ENCODE measurements around the gene NPR3.

The NPR3 gene

GRCh38 chr5:32722957-32723356 is 11.8 kb downstream of the NPR3 start:
- Histone ChIP-seq H3K14ac (ENCODE audit: low read length in 2 of 2) (no peak overlapping the region), H3K4me1 (ENCODE audit: control insufficient read depth, insufficient read depth, low read depth, low read length) (no peaks in the 10 kb centered on the region), H2BK120ac (ENCODE audit: low read depth, low read length) (no peak overlapping the region), H3K9ac (ENCODE audit: low read length) (no peak overlapping the region), H4K8ac (ENCODE audit: low read length) (no peak overlapping the region), H3K27me3 (ENCODE audit: control insufficient read depth in 1 of 2, insufficient read depth in 1 of 2, low read length in 2 of 2) (no peaks in the 10 kb centered on the region), H3K4me3 (ENCODE audit: insufficient read depth in 1 of 2, low read depth in 1 of 2, low read length in 2 of 2) (no peak overlapping the region), H3K27ac (ENCODE audit: low read length, poor library complexity, severe bottlenecking) (no peak overlapping the region), H3K9me3 (ENCODE audit: control insufficient read depth, low read length) (peaks cover 15% of the 10 kb centered on the region), H2AFZ (ENCODE audit: low read depth, low read length) (no peak overlapping the region), H3K36me3 (ENCODE audit: control insufficient read depth in 1 of 2, insufficient read depth in 2 of 2, low read depth in 1 of 2, low read length in 2 of 2) (no peaks in the 10 kb centered on the region), H3K79me1 (replicated peaks; ENCODE audit: low read length, poor library complexity, severe bottlenecking) (no peaks in the 10 kb centered on the region), H3K18ac (ENCODE audit: low read depth in 1 of 2, low read length in 2 of 2) (no peak overlapping the region), H2BK12ac (ENCODE audit: low read length in 2 of 2) (no peak overlapping the region), H2BK5ac (ENCODE audit: low read depth, low read length, poor library complexity, severe bottlenecking) (no peak overlapping the region), H3K4me2 (ENCODE audit: low read length, poor library complexity, severe bottlenecking) (no peak overlapping the region), H3K23ac (ENCODE audit: low read length in 2 of 2) (no peak overlapping the region), H2AK5ac (ENCODE audit: low read length, severe bottlenecking) (no peak overlapping the region), H4K91ac (ENCODE audit: low read length) (no peak overlapping the region), H3K4ac (ENCODE audit: low read depth in 1 of 2, low read length in 2 of 2) (no peak overlapping the region), H2BK15ac (ENCODE audit: low read depth, poor library complexity, severe bottlenecking) (no peak overlapping the region)
- DNase-seq: no peak
- 86% methylated on average over 7 of the region's 7 CpGs for WGBS

GRCh38 chr5:32724526-32724925 is 13.4 kb downstream of the NPR3 start:
- H2AK5ac ChIP-seq (ENCODE audit: low read length, severe bottlenecking): no peak overlapping the region
- no peak overlapping the region for H2BK15ac ChIP-seq (ENCODE audit: low read depth, poor library complexity, severe bottlenecking)
- H2BK120ac ChIP-seq (ENCODE audit: low read depth, low read length): no peak overlapping the region
- no peak overlapping the region for H3K14ac ChIP-seq (ENCODE audit: low read length in 2 of 2)
- H3K4me1 ChIP-seq (ENCODE audit: control insufficient read depth, insufficient read depth, low read depth, low read length): no peaks in the 10 kb centered on the region
- H3K9ac ChIP-seq (ENCODE audit: low read length): no peak overlapping the region
- H3K4me3 ChIP-seq (ENCODE audit: insufficient read depth in 1 of 2, low read depth in 1 of 2, low read length in 2 of 2): no peak overlapping the region
- no peak overlapping the region for H3K27ac ChIP-seq (ENCODE audit: low read length, poor library complexity, severe bottlenecking)
- no peak overlapping the region for H2AFZ ChIP-seq (ENCODE audit: low read depth, low read length)
- no peaks in the 10 kb centered on the region for H3K27me3 ChIP-seq (ENCODE audit: control insufficient read depth in 1 of 2, insufficient read depth in 1 of 2, low read length in 2 of 2)
- H3K4ac ChIP-seq (ENCODE audit: low read depth in 1 of 2, low read length in 2 of 2): no peak overlapping the region
- H2BK12ac ChIP-seq (ENCODE audit: low read length in 2 of 2): peak overlapping the region in 1 of 2 experiments; percentile 28
- DNase-seq: no peak
- 87% methylated on average over 7 of the region's 7 CpGs for WGBS
- H3K9me3 ChIP-seq (ENCODE audit: control insufficient read depth, low read length): peaks cover 8% of the 10 kb centered on the region
- H3K18ac ChIP-seq (ENCODE audit: low read depth in 1 of 2, low read length in 2 of 2): no peak overlapping the region
- no peak overlapping the region for H3K4me2 ChIP-seq (ENCODE audit: low read length, poor library complexity, severe bottlenecking)
- H3K79me1 ChIP-seq (replicated peaks; ENCODE audit: low read length, poor library complexity, severe bottlenecking): no peaks in the 10 kb centered on the region
- no peak overlapping the region for H4K8ac ChIP-seq (ENCODE audit: low read length)
- no peak overlapping the region for H2BK5ac ChIP-seq (ENCODE audit: low read depth, low read length, poor library complexity, severe bottlenecking)
- peak overlapping the region; percentile 52 for H4K91ac ChIP-seq (ENCODE audit: low read length)
- H3K23ac ChIP-seq (ENCODE audit: low read length in 2 of 2): no peak overlapping the region
- H3K36me3 ChIP-seq (ENCODE audit: control insufficient read depth in 1 of 2, insufficient read depth in 2 of 2, low read depth in 1 of 2, low read length in 2 of 2): no peaks in the 10 kb centered on the region

- Histone ChIP-seq H2AFZ (ENCODE audit: low read depth, low read length) (no peak overlapping the region), H3K9me3 (ENCODE audit: control insufficient read depth, low read length) (peaks cover 4% of the 10 kb centered on the region), H2BK5ac (ENCODE audit: low read depth, low read length, poor library complexity, severe bottlenecking) (no peak overlapping the region), H3K4me3 (ENCODE audit: insufficient read depth in 1 of 2, low read depth in 1 of 2, low read length in 2 of 2) (no peak overlapping the region), H3K4me2 (ENCODE audit: low read length, poor library complexity, severe bottlenecking) (no peak overlapping the region), H4K91ac (ENCODE audit: low read length) (no peak overlapping the region), H2AK5ac (ENCODE audit: low read length, severe bottlenecking) (no peak overlapping the region), H3K18ac (ENCODE audit: low read depth in 1 of 2, low read length in 2 of 2) (no peak overlapping the region), H3K36me3 (ENCODE audit: control insufficient read depth in 1 of 2, insufficient read depth in 2 of 2, low read depth in 1 of 2, low read length in 2 of 2) (no peaks in the 10 kb centered on the region), H3K14ac (ENCODE audit: low read length in 2 of 2) (no peak overlapping the region), H3K4me1 (ENCODE audit: control insufficient read depth, insufficient read depth, low read depth, low read length) (no peaks in the 10 kb centered on the region), H4K8ac (ENCODE audit: low read length) (no peak overlapping the region), H2BK12ac (ENCODE audit: low read length in 2 of 2) (no peak overlapping the region), H3K4ac (ENCODE audit: low read depth in 1 of 2, low read length in 2 of 2) (no peak overlapping the region), H3K9ac (ENCODE audit: low read length) (no peak overlapping the region), H3K27me3 (ENCODE audit: control insufficient read depth in 1 of 2, insufficient read depth in 1 of 2, low read length in 2 of 2) (no peaks in the 10 kb centered on the region), H2BK15ac (ENCODE audit: low read depth, poor library complexity, severe bottlenecking) (no peak overlapping the region), H3K27ac (ENCODE audit: low read length, poor library complexity, severe bottlenecking) (no peak overlapping the region), H2BK120ac (ENCODE audit: low read depth, low read length) (no peak overlapping the region), H3K79me1 (replicated peaks; ENCODE audit: low read length, poor library complexity, severe bottlenecking) (no peaks in the 10 kb centered on the region), H3K23ac (ENCODE audit: low read length in 2 of 2) (no peak overlapping the region)
- peak; percentile 39 for DNase-seq
- WGBS: 30% methylated on average over 1 of the region's 3 CpGs
Measured at GRCh38 chr5:32726086-32726557, 15.0 kb downstream of the NPR3 start.

- no peak overlapping the region for H3K27ac ChIP-seq (ENCODE audit: low read length, poor library complexity, severe bottlenecking)
- no peak overlapping the region for H2AFZ ChIP-seq (ENCODE audit: low read depth, low read length)
Measured at GRCh38 chr5:32729651-32730050, 18.5 kb downstream of the NPR3 start.

More at GRCh38 chr5:32729651-32730050, 18.5 kb downstream of the NPR3 start:
- H3K4me1 ChIP-seq (ENCODE audit: control insufficient read depth, insufficient read depth, low read depth, low read length): no peaks in the 10 kb centered on the region
- no peak overlapping the region for H2BK5ac ChIP-seq (ENCODE audit: low read depth, low read length, poor library complexity, severe bottlenecking)
- H3K23ac ChIP-seq (ENCODE audit: low read length in 2 of 2): no peak overlapping the region
- H3K18ac ChIP-seq (ENCODE audit: low read depth in 1 of 2, low read length in 2 of 2): no peak overlapping the region
- H2BK120ac ChIP-seq (ENCODE audit: low read depth, low read length): no peak overlapping the region
- no peak overlapping the region for H4K91ac ChIP-seq (ENCODE audit: low read length)
- no peaks in the 10 kb centered on the region for H3K79me1 ChIP-seq (replicated peaks; ENCODE audit: low read length, poor library complexity, severe bottlenecking)
- H3K36me3 ChIP-seq (ENCODE audit: control insufficient read depth in 1 of 2, insufficient read depth in 2 of 2, low read depth in 1 of 2, low read length in 2 of 2): no peaks in the 10 kb centered on the region
- H4K8ac ChIP-seq (ENCODE audit: low read length): no peak overlapping the region
- no peak overlapping the region for H3K14ac ChIP-seq (ENCODE audit: low read length in 2 of 2)
- no peak overlapping the region for H3K9ac ChIP-seq (ENCODE audit: low read length)
- H2AK5ac ChIP-seq (ENCODE audit: low read length, severe bottlenecking): no peak overlapping the region
- no peak for DNase-seq
- H3K27me3 ChIP-seq (ENCODE audit: control insufficient read depth in 1 of 2, insufficient read depth in 1 of 2, low read length in 2 of 2): no peaks in the 10 kb centered on the region
- H3K9me3 ChIP-seq (ENCODE audit: control insufficient read depth, low read length): no peaks in the 10 kb centered on the region
- no peak overlapping the region for H2BK15ac ChIP-seq (ENCODE audit: low read depth, poor library complexity, severe bottlenecking)
- no peak overlapping the region for H2BK12ac ChIP-seq (ENCODE audit: low read length in 2 of 2)
- H3K4ac ChIP-seq (ENCODE audit: low read depth in 1 of 2, low read length in 2 of 2): no peak overlapping the region
- no peak overlapping the region for H3K4me2 ChIP-seq (ENCODE audit: low read length, poor library complexity, severe bottlenecking)
- no peak overlapping the region for H3K4me3 ChIP-seq (ENCODE audit: insufficient read depth in 1 of 2, low read depth in 1 of 2, low read length in 2 of 2)

All from mesenchymal stem cell (in vitro differentiated cells and primary cell).